GM21423 (cell line): ENCODE data around the gene F3.

ENCODE experiments used
- ATAC-seq: cut with Tn5 transposase; IDR thresholded peaks from one replicate; pipeline ENCODE4 v1.9.1; 2021; ENCODE audit warnings: mild to moderate bottlenecking, moderate library complexity; ENCODE audit not compliant: unreplicated experiment

F3 gene

GRCh38 chr1:94528826-94529225, 12.7 kb downstream of the F3 start:
- ATAC-seq: no peak

- ATAC-seq: no peak
Observed at GRCh38 chr1:94528299-94528698, 13.3 kb downstream of the F3 start.

GRCh38 chr1:94527447-94528031, 14.0 kb downstream of the F3 start:
- ATAC-seq: no peak

GRCh38 chr1:94526152-94526980, 15.2 kb downstream of the F3 start:
- ATAC-seq: no peak

GRCh38 chr1:94524531-94524930, 17.0 kb downstream of the F3 start:
- no peak for ATAC-seq

- ATAC-seq: no peak
Observed at GRCh38 chr1:94522304-94522703, 19.3 kb downstream of the F3 start.

GRCh38 chr1:94519351-94519750, 22.2 kb downstream of the F3 start:
- no peak for ATAC-seq

- ATAC-seq: no peak
Observed at GRCh38 chr1:94515296-94515947, 26.1 kb downstream of the F3 start.

GRCh38 chr1:94514095-94514727, 27.3 kb downstream of the F3 start:
- no peak for ATAC-seq

GRCh38 chr1:94512816-94513215, 28.7 kb downstream of the F3 start:
- no peak for ATAC-seq

- ATAC-seq: no peak
Observed at GRCh38 chr1:94504601-94505000, 37.0 kb downstream of the F3 start.

GRCh38 chr1:94503153-94503552, 38.4 kb downstream of the F3 start:
- ATAC-seq: no peak

GRCh38 chr1:94501935-94502334, 39.6 kb downstream of the F3 start:
- no peak for ATAC-seq

GRCh38 chr1:94501426-94501825, 40.1 kb downstream of the F3 start:
- ATAC-seq: no peak

GRCh38 chr1:94496076-94496755, 45.3 kb downstream of the F3 start:
- no peak for ATAC-seq

GRCh38 chr1:94490556-94490955, 51.0 kb downstream of the F3 start:
- no peak for ATAC-seq

GRCh38 chr1:94486990-94487389, 54.6 kb downstream of the F3 start:
- ATAC-seq: no peak

GRCh38 chr1:94481473-94481933, 60.1 kb downstream of the F3 start:
- peak; percentile 90 for ATAC-seq

- ATAC-seq: no peak
Observed at GRCh38 chr1:94479682-94480081, 61.9 kb downstream of the F3 start.
